GM15510 (cell line): Measurements from ENCODE around the gene PROX2.

Source experiments
- POLR2A ChIP-seq: IDR thresholded peaks from 3 replicates; pipeline ENCODE4 v1.6.1; 2011; ENCODE audit warnings: borderline replicate concordance; ENCODE audit not compliant: insufficient read length; ENCODE audit errors: extremely low read depth

Gene PROX2, protein sequence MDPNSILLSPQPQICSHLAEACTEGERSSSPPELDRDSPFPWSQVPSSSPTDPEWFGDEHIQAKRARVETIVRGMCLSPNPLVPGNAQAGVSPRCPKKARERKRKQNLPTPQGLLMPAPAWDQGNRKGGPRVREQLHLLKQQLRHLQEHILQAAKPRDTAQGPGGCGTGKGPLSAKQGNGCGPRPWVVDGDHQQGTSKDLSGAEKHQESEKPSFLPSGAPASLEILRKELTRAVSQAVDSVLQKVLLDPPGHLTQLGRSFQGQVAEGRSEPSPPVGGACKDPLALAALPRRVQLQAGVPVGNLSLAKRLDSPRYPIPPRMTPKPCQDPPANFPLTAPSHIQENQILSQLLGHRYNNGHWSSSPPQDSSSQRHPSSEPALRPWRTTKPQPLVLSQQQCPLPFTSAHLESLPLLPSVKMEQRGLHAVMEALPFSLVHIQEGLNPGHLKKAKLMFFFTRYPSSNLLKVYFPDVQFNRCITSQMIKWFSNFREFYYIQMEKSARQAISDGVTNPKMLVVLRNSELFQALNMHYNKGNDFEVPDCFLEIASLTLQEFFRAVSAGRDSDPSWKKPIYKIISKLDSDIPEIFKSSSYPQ

DNA sequence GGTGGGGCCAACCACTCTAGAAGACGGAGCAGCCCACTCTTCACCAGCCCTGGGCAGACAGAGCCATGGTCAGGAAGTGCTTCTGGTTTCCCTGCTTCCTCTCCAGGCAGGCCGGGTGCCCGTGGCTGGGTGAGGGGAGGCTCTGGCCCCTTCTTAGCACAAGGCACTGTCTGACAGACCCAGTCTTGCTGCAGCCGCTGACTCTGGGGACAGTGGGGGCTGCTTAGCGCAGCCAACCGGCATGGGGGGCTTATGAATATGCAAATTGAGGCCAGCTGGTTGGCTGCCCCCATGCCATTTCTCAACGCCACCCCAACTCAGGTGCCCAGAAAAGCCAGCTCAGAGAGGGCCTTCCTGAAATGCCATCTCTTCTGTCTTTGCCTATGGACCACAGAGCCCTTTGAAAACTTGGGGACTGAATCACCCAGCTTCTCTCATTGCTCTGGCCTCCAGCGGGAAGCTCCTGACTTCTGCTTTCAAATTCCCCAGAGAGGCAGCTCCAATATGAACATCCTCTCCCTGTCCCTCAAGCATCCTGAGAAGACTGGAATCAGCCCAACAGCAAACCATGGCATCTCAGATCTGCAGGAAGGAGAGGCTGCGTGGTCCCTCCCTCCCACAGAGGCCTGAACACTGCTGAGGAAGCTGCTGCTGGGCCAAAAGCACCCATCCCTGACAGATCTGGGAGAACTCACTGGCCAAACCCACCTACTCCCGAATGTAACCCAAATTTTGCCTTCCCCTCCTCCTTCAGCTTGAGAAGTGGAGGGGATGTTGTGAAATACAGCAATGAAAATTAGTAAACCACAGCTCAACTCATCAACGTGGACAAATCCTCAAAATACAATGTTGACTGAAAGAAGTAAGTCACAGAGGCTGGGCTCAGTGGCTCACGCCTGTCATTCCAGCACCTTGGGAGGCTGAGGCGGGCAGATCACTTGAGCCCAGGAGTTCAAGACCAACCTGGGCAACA, at the start of gene PROX2:
TSS of gene PROX2 (minus strand) at position 205 of the 973 bp plus-strand sequence. CDS start 12,311 bp downstream, outside the sequence.
- no peak for TF ChIP-seq POLR2A

DNA sequence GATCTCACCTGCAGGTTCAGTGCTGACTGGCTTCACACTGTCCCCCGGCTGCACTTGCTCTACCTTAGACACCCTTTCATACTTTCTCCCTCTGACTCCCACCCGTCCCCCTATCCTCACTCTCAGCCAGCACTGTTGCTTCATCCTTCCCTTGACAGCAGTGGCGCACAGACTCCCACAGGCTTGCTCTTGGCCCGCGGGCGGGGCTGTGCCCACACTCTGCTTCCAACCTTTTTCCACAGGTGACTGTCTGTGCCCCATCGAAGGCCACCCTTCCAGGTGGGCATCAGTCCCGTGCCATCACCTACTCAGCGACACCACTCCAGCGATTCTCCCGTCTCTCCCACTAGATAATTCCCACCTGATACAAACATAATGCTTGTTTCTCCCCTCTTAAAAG, 48.1 kb upstream of the PROX2 start:
- no peak for TF ChIP-seq POLR2A

- TF ChIP-seq POLR2A: peak; percentile 48
Observed at GRCh38 chr14:74922752-74923401, 46.9 kb upstream of the PROX2 start, which contains the start of gene RPS6KL1. TSS of gene RPS6KL1 (minus strand) at chr14:74923260. CDS start at chr14:74921541, 1,719 bp downstream.

DNA sequence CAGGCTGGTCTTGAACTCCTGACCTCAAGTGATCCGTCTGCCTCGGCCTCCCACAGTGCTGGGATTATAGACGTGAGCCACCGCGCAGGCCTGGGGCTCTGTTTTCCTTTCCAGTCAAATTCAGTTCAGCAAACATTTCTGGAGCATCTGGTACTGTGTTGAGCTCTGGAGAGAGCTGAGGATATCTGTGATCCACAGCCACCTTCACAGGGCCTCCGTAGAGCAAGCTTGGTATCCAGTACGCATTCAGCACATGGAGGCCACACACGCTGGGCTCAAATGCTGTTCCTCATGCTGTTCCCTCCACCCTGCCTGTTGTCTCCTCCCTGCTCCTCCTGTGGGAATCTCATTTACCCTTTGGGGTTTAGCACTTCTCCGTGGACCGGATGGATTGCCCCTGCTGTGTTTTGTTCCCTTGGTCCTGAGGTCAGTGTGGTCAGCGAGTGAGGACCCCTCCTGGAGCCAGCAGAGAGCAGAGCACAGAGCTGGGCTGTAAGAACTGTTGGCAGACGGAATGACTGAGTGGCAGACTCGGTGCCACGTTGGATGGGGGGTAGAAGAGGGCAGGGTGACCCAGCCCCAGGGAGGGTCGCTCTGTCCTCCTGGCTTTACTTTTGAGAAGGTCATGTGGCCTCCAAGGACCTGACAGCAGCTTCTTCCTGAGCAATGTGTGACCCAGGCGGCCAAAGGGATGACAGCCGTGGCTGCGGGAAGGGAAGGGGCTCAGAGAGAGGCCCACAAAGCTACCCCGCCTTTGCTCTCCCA, 46.2 kb upstream of the PROX2 start:
- no peak for TF ChIP-seq POLR2A

DNA sequence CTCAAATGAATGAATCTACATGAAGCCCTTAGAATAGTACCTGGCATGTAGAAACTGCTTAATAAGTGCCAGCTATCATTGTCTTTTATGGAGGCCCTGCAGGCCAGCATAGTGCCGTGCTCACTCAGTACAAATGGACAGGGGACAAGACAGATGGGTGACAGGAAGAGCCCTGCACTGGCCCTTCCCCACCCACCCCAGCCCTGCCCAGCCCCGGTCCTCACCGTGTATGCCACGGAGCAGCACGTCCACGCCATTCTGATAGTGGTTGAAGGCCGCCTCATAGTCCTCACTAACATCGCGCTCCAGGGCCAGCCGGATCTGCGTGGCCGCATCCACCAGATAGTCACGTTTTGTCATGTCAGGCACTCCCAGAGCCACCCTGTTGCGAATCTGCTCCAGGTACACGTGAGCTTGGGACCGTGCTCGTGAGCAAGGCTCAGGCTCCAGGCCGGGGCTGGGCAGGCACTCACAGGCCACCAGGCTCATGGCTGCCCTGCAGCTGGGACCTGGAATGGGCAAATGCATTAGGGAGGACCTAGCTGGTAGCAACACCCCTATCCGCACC, 45.2 kb upstream of the PROX2 start:
- no peak for TF ChIP-seq POLR2A

DNA sequence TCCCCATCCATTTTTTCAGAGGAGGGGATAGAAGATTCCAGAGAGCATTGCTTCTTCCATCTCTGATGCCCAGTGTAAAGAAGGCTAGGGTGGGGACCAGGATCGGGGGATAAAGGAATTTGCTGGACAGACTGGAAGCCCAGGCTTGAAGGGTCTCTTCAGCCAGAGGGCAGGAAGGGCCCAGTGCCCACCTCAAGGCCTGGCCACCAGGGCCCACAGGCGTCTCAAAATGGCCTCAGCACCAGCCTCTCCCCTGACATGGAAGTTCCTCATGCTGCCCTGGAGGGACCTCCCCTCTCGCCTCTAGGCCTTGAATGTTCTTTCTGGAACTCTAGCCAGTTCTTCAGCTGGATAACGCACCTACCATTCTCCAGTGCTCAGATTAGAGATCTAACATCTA, 44.3 kb upstream of the PROX2 start:
- TF ChIP-seq POLR2A: no peak

GRCh38 chr14:74919421-74920165, 43.6 kb upstream of the PROX2 start:
- TF ChIP-seq POLR2A: no peak

DNA sequence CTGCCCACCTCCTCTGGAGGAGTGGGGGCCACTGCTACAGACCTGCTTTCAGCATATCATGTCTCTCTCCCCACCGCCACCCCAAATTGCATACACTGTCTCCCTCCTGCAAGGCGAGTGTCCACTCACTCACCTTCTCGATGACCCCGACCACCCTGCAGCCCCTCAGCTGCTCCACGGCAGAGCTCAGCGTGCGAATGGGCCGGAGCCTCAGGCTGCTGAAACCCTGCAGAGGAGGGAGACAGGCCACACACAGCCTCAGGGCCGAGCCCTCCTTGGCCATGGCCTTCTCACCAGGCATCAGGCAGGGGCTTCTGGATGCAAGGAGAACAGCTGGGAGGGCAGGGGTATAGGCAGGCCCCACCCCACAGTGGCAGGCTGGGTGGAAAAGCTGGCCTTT, 42.4 kb upstream of the PROX2 start:
- no peak for TF ChIP-seq POLR2A

DNA sequence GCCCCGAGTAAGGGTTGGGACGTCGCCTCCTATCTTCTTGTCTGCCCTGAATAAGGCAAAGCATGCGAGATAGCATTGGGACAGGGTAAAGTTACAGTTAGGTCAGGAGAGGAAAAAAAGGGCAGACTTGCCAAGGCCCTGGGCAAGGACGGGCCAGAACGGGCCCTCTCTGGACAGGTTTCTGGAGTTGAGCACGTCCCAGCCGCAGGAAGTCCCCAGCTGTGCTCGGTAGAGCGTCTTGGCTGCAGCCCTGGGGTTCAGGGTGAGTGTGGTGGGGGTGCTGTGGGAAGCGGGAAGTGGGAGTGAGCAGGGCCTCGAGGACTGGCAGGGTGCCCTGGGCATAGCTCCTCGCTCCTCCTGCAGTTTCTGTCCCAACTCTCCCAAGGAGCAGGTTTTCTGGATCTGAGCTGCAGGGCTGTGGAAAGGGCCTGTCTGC, 41.7 kb upstream of the PROX2 start:
- TF ChIP-seq POLR2A: no peak

DNA sequence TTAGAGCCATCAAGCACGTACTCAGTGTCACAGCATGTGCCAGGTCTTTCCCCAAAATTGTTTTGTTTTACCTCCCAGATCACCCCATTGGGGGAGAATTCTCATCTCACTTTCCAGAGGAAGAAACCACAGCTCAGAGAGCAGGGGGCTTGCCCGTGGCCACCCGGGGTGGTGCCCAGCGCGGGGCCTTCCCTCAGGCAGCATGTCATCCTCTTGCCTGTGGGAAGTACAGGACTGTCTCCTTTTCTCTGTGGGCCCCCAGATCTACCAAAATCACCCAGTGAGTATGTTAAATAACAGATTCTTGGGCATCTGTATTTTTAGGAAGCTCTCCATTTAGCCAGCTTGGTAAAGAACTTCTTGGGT, 41.2 kb upstream of the PROX2 start:
- TF ChIP-seq POLR2A: no peak

DNA sequence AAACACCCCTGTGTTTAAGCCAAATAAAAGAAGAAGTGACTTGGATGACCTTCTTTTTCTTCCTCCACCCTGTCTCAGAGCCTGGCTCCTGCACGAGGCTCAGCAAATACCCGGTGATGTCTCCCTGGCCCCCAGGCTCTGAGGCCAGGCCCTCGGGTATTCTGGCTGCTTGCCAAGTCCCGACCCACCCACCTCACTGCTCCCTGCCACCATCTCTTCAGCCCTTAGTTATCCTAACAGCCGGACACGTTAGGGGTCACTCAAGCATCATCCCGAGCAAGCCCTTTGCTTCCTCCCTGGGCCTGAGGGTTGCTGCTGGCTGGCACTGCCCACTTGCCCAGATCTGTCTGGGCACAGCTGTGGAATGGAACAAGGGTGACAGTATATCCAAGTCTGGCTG, 39.9 kb upstream of the PROX2 start:
- no peak for TF ChIP-seq POLR2A

GRCh38 chr14:74915426-74915825, 39.5 kb upstream of the PROX2 start:
- TF ChIP-seq POLR2A: no peak

GRCh38 chr14:74913986-74914573, 38.1 kb upstream of the PROX2 start:
- no peak for TF ChIP-seq POLR2A

DNA sequence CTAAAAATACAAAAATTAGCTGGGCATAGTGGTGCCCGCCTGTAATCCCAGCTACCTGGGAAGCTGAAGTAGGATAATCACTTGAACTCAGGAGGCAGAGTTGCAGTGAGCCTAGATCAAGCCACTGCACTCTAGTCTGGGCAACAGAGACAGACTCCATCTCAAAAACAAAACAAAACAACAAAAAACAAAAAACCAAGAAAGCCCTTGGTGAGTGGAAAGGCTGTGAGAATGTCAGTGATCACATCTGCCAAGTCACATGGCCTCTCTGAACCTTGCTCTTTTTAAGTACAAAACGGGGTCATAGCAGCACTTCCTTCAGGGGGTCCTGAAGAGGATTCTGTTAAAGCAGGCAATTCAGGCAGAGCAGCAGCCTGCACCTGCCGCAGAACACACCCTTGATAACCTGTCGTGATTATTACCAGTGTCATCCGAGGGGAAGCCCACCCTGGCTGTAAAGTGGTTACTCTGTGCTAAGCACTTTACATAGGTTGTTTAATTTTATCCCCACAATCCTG, 37.5 kb upstream of the PROX2 start:
- TF ChIP-seq POLR2A: no peak
